ENCODE results near the gene C6orf15.

GRCh38 chr6:31091680-31092079, 20.7 kb downstream of the C6orf15 start:
- TF ChIP-seq, protein P1, sequence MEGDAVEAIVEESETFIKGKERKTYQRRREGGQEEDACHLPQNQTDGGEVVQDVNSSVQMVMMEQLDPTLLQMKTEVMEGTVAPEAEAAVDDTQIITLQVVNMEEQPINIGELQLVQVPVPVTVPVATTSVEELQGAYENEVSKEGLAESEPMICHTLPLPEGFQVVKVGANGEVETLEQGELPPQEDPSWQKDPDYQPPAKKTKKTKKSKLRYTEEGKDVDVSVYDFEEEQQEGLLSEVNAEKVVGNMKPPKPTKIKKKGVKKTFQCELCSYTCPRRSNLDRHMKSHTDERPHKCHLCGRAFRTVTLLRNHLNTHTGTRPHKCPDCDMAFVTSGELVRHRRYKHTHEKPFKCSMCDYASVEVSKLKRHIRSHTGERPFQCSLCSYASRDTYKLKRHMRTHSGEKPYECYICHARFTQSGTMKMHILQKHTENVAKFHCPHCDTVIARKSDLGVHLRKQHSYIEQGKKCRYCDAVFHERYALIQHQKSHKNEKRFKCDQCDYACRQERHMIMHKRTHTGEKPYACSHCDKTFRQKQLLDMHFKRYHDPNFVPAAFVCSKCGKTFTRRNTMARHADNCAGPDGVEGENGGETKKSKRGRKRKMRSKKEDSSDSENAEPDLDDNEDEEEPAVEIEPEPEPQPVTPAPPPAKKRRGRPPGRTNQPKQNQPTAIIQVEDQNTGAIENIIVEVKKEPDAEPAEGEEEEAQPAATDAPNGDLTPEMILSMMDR (IDR thresholded peaks at IDR 0.05), result no peak
- TF ChIP-seq EZH2 (IDR thresholded peaks at IDR 0.05), result no peak
